HG02678 (cell line): ENCODE data around the gene BMPER.

Experiments used
- ATAC-seq: cut with Tn5 transposase; IDR thresholded peaks from one replicate; pipeline ENCODE4 v1.9.1; 2021; ENCODE audit warnings: mild to moderate bottlenecking, moderate library complexity; ENCODE audit not compliant: unreplicated experiment

Gene BMPER

GRCh38 chr7:34059136-34059828 lies 153.9 kb downstream of the BMPER start:
- ATAC-seq, result no peak

- no peak for ATAC-seq
These were observed 155.0 kb downstream of the BMPER start for GRCh38 chr7:34060196-34060947.

DNA sequence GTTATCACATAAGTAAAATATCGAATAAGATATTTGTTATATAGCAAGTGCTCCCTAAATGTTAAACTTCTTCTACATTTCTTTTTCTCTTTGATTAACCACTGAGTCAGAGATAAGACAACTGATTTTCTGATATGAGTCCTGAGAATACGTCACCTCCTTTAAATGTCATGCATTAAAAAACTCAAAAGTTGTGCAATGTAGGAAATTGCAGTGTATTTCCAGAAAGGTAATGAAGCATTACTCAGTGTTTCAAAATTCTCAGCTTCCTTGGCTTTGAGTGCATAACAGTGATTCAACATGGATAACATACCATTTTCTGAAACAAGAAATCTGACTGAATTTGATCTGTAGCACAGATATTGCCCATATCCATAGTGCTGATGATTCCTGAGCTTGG lies 155.8 kb downstream of the BMPER start:
- ATAC-seq, result no peak

- ATAC-seq, result no peak
These were observed 157.0 kb downstream of the BMPER start for GRCh38 chr7:34062341-34062740.

- no peak for ATAC-seq
These were observed 157.5 kb downstream of the BMPER start for GRCh38 chr7:34062826-34063225.

DNA sequence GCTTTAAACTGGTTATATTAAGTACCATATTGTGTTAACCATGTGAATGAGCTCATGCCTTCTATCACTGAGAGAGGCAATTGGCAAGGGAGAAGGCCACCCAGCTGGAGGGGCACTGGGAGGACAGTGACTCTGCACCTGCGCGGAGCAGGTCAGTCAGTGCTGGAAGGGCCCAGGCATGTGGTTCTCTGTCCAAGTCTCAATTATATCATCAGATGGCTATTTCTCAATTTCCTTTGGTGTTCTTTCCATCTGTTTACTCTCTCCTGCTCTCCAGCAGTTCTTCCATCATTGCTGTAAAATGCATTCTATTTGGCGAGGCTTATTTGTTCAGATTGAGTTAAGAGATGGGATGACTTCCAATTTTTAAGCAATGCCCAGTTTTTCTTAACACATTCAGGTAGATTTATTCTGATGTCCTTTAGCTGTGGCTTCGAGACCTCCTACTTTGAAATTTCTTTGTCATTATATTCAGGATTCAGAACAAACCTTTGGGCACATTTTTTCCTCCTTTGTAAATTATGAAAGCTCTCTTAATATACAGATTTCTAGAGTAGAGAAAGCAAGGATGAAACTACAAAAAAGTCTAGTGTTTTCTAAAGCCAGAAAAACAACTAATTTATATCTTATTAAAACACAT lies 159.3 kb downstream of the BMPER start:
- ATAC-seq, result no peak

GRCh38 chr7:34066411-34066810 lies 161.1 kb downstream of the BMPER start:
- no peak for ATAC-seq

GRCh38 chr7:34067005-34067778 lies 161.9 kb downstream of the BMPER start:
- ATAC-seq, result no peak

DNA sequence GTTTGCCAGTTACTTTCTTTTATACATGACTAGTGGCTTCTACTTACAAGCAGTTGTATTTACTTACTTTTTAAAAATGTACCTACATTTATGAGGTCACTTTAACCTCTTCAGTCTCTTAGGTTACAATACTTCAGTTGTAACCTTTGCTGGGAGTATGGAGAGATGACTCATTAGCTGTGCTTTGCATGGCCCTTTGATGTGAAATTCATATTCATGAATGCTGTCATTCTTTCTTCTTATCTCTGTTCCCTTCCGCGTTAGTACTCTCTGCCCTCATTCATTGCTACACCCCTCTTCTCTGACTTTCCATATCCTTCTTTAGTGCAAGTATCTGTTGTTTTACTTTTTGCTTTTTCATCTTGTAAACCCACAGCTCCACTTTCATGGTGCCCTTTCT lies 164.3 kb downstream of the BMPER start:
- no peak for ATAC-seq

- ATAC-seq, result no peak
These were observed 165.4 kb downstream of the BMPER start for GRCh38 chr7:34070511-34071323.

DNA sequence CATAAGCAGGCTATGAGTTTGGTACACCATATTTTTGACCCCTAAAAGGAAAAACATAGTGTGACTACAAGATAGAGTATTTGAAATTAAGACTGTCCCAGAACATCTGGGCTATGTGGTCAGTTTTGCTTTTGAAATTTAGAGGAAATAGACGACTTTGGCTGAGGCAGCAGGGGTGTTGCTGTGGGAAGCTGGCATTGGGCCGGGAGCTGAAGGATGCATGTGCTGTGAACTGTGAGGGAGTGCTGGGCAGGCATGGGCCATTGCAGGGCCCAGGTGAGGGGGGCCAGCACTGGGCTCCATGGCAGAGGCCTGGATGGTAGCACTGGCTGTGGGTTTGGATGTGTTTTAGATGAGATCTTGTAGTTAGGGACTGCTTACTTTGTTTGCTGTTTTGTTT lies 168.3 kb downstream of the BMPER start:
- ATAC-seq, result no peak

DNA sequence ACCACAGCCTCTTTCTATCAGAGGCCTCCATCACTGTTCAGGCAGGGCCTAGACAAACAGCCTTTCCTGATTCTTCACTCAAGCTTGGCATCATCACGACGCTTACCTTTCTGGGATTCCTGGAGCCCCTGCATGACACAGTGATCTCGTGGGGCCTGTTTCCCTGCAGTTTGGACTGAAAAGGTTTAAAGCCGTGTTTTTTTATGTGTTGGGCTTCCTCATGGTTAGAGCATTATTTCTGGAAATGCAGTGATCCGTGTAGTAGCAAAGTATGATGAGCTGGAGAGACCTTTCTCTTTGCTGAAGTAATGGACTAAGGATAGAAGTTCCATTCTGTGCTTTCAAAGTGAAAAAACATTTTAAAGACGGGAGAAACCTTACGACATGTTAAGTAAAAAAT lies 169.1 kb downstream of the BMPER start:
- ATAC-seq, result no peak

DNA sequence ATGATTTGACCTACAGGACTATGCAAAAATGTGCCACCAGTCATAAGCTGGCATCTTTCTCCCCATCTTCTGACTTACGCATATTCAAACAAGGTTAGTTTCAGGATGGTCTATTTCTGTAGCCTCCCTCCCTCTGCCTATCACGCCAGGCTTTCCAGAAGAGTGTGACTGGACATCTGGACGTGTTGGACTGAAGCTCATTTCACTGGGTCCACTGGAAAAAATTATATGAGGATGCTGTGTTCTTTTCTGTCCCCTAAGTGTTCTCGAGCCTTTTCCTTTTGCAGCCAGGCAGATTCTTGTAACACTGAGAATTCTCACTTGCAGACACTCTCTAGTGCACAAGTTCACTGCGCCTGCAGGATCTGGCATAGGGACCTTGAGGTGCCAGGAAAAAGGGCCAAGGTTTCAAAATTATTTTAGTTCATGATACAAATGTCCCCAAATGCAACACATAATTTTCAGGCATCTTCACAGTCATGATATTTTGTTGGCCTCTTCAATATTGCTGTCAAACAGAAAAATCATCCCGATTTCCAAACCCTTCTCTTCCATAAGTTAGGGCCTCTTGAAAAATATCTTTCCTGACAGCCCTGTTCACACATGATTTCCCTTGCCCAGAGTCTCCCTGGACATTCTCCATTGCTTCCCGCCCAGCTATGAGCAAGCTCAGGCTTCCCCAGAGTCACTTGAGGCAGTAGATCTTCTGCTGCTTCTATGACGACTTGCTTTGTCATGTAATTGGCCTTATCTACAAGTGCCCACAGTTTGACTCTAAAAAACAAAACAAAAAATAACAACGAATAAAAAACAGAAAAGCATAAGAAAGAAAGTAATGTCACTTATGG lies 170.4 kb downstream of the BMPER start:
- no peak for ATAC-seq

DNA sequence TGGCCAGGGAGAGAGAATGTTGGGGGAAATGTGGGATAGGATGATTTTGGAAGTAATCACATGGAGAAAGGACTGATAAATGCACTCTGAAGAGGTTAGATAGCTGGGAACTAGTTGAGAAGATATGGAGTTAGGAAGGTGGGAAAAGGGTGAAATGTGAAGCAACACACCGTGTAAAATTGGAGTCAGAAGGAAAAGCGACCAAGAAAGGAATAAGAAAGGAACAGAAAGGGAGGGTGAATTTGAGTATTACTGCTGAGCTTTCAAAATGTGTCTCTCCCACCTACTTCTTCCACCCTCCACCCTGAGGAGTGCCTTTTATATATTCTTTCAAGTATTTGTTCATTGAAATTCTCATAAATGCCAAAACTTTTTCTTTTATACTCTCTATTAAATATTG lies 171.8 kb downstream of the BMPER start:
- ATAC-seq, result no peak

DNA sequence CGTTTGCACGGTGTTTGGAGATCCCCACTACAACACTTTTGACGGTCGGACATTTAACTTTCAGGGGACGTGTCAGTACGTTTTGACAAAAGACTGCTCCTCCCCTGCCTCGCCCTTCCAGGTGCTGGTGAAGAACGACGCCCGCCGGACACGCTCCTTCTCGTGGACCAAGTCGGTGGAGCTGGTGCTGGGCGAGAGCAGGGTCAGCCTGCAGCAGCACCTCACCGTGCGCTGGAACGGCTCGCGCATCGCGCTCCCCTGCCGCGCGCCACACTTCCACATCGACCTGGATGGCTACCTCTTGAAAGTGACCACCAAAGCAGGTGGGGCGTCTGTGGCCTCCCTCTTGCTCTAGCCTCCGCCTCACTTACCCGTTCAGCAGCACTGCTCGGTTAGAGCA lies 173.5 kb downstream of the BMPER start:
- ATAC-seq, result no peak

DNA sequence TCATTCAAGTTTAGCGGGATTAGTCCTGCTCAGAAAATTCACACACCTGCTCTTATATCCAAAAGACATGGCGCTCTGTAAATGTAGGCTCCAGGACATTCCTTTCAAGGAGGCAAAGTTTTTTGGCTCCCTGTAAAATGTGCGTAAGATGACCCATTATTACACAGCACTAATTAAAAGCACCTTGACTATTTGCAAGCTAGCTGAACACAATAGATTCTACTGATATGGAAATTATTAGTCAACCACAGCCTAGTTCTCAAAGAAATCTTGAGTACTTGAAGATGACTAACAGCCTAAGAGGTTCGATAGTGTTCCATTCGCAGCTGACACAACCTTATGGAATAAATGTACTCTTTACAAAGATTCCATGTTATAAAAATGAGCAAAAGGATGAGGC lies 175.2 kb downstream of the BMPER start:
- no peak for ATAC-seq

GRCh38 chr7:34081935-34082334 lies 176.6 kb downstream of the BMPER start:
- no peak for ATAC-seq

- ATAC-seq, result no peak
These were observed 178.1 kb downstream of the BMPER start for GRCh38 chr7:34083440-34083839.

DNA sequence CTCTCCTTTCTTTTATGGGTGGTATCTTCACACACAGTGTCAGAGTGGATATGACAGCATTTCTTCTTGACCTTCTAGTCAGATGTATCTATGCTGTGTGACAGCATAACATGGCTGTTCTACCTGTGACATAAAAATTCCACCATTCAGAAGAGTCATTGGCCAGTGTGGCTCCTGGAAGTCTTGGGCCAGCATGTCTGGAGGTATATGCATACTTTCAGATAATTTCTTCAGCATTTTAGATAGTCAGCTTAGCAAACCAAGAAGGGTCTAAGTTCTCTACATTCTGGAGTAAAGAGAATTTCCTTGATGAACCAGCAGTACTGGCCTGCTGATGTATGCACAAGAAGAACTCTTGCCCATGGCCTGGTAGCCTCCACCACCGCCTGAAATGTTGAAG lies 179.3 kb downstream of the BMPER start:
- no peak for ATAC-seq

DNA sequence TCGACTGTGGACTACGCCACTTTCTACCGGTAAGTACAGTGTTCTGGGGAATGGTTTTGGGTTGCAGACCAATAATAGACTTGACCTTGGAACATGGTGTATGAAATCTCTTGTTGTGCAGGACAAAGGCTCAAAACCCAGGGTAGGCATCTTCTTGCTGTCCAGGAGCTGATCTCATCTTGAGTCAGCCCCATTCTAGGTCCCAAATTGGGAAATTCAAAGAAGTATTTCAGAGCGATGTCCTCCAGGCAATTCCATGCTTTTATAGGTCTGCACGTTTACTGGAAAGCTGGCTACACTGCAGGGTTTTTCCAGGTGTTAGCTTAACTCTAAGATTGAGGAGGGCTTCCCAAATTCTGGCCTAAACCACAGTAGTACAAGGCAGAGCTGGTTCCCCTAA lies 180.7 kb downstream of the BMPER start:
- no peak for ATAC-seq
